GM12891 (cell line): ENCODE measurements around the gene PFKFB4.

ENCODE experiments used
- POLR2A ChIP-seq: IDR thresholded peaks from 2 replicates; pipeline ENCODE4 v1.6.1; 2011; ENCODE audit warnings: low read depth, low read length, control low read depth
- POLR2AphosphoS5 ChIP-seq: IDR thresholded peaks from 2 replicates; pipeline ENCODE4 v1.6.1; 2011; ENCODE audit warnings: low read depth, low read length, control low read depth
- POU2F2 ChIP-seq: IDR thresholded peaks from 2 replicates; pipeline ENCODE4 v1.6.1; 2011; ENCODE audit warnings: low read depth, mild to moderate bottlenecking, control low read depth, low read length, moderate library complexity
- TAF1 ChIP-seq: IDR thresholded peaks from 2 replicates; pipeline ENCODE4 v1.6.1; 2011; ENCODE audit warnings: low read depth, low read length, control low read depth

- TF ChIP-seq POLR2AphosphoS5 (no peak), POU2F2 (no peak), POLR2A (no peak), TAF1 (no peak)
These were observed 28.2 kb upstream of the PFKFB4 start for GRCh38 chr3:48584836-48585235.
